ENCODE measurements around the gene ACBD6. TPM values are rescaled to one million over a fixed set of nuclear protein-coding genes. Genes with fewer than 3 reads are reported as not detected.
A peak's percentile ranks its signal among the peaks of the same experiment; 100 is the strongest.

The ACBD6 gene
- total and polyA plus RNA-seq, 10 of the 15 experiments (the other 5 are each of a cell fraction or from before 2014, with no cell fraction given), result 15.0 to 67.3 (median 55.0) TPM

GRCh38 chr1:180310095-180310494 is 192.3 kb downstream of the ACBD6 start:
- H3K36me3 ChIP-seq (ENCODE audit: control insufficient read depth in 2 of 2, insufficient read depth in 2 of 2, low read length in 1 of 2), result no peaks in the 10 kb centered on the region; a peak in 1 of 4 replicates
- TF ChIP-seq BCL3 (IDR thresholded peaks at IDR 0.05; ENCODE audit: borderline replicate concordance, insufficient read depth, low read depth, low read length, poor library complexity, severe bottlenecking) (peak; percentile 26), YY1 (IDR thresholded peaks at IDR 0.05; ENCODE audit: low read depth, low read length) (no peak)
- H3K4me3 ChIP-seq, result no peak overlapping the region
- in situ Hi-C loops (cut with MboI) (no loop called here), intact Hi-C loops (cut with micrococcal nuclease; ENCODE audit: unreplicated experiment) (no loop called here)
- no peak overlapping the region for H3K27ac ChIP-seq (ENCODE audit: control insufficient read depth, insufficient read depth)
- H3K9me3 ChIP-seq (replicated peaks; ENCODE audit: control insufficient read depth, insufficient read depth, low read length), result no peaks in the 10 kb centered on the region; the same call in 2 of the 3 replicates
- H3K4me2 ChIP-seq (ENCODE audit: control insufficient read depth, insufficient read depth), result no peak overlapping the region
- no peak for FAIRE-seq
- H4K20me1 ChIP-seq (ENCODE audit: control insufficient read depth, insufficient read depth), result no peaks in the 10 kb centered on the region
- 90% methylated on average over 3 of the region's 3 CpGs for WGBS (ENCODE audit: insufficient coverage, insufficient replicate concordance, low lambda C conversion rate, missing lambda C conversion rate)
- H2AFZ ChIP-seq (ENCODE audit: control insufficient read depth, low read depth, low read length), result no peak overlapping the region
- ATAC-seq, result no peak
- DNase-seq (ENCODE audit: low read depth, low spot score), result no peak
- H3K27me3 ChIP-seq (replicated peaks in 1 of 2; ENCODE audit: control insufficient read depth in 2 of 2, insufficient read depth in 2 of 2, low read length in 1 of 2), result no peaks in the 10 kb centered on the region
- RAD21 ChIA-PET (ENCODE audit: unreplicated experiment), result no interaction called here
- H3K9ac ChIP-seq (ENCODE audit: control insufficient read depth, insufficient read depth, low read length), result no peak overlapping the region
- H3K79me2 ChIP-seq (ENCODE audit: control insufficient read depth, insufficient read depth, low read length), result no peaks in the 10 kb centered on the region
- CTCF ChIA-PET, result interaction anchor here (2.1 kb wide), 1 partner anchor 57 kb away, joined by 6 read pairs; no protein-coding TSS in a partner anchor
- no TSS peak for BruUV-seq (replicated peaks)
- SMC1A ChIA-PET (ENCODE audit: uncharacterized antibody, unreplicated experiment), result interaction anchor here (0.6 to 1.7 kb wide), 2 partner anchors 17 to 151 kb away, joined by 3 read pairs; no protein-coding TSS in a partner anchor
- H3K4me1 ChIP-seq (ENCODE audit: control insufficient read depth, insufficient read depth, low read length), result no peaks in the 10 kb centered on the region
- POLR2A ChIA-PET, result interaction anchor here (0.6 kb wide), 1 partner anchor 815 kb away, joined by 3 read pairs; no protein-coding TSS in a partner anchor

- RAD21 ChIA-PET (ENCODE audit: unreplicated experiment), result no interaction called here
- Histone ChIP-seq H3K4me3 (no peak overlapping the region), H2AFZ (ENCODE audit: control insufficient read depth, low read depth, low read length) (no peak overlapping the region), H3K4me2 (ENCODE audit: control insufficient read depth, insufficient read depth) (no peak overlapping the region), H3K27ac (ENCODE audit: control insufficient read depth, insufficient read depth) (no peak overlapping the region), H3K9ac (ENCODE audit: control insufficient read depth, insufficient read depth, low read length) (no peak overlapping the region), H3K36me3 (ENCODE audit: control insufficient read depth in 2 of 2, insufficient read depth in 2 of 2, low read length in 1 of 2) (no peaks in the 10 kb centered on the region; a peak in 1 of 4 replicates), H3K27me3 (replicated peaks in 1 of 2; ENCODE audit: control insufficient read depth in 2 of 2, insufficient read depth in 2 of 2, low read length in 1 of 2) (no peaks in the 10 kb centered on the region), H3K9me3 (replicated peaks; ENCODE audit: control insufficient read depth, insufficient read depth, low read length) (no peaks in the 10 kb centered on the region; the same call in 2 of the 3 replicates), H3K79me2 (ENCODE audit: control insufficient read depth, insufficient read depth, low read length) (no peaks in the 10 kb centered on the region), H3K4me1 (ENCODE audit: control insufficient read depth, insufficient read depth, low read length) (no peaks in the 10 kb centered on the region), H4K20me1 (ENCODE audit: control insufficient read depth, insufficient read depth) (no peaks in the 10 kb centered on the region)
- in situ Hi-C loops (cut with MboI), result no loop called here
- POLR2A ChIA-PET, result interaction anchor here (0.6 kb wide), 1 partner anchor 814 kb away, joined by 3 read pairs; no protein-coding TSS in a partner anchor
- DNase-seq (ENCODE audit: low read depth, low spot score) (no peak), FAIRE-seq (no peak), ATAC-seq (no peak)
- no TSS peak for BruUV-seq (replicated peaks)
- SMC1A ChIA-PET (ENCODE audit: uncharacterized antibody, unreplicated experiment), result interaction anchor here (0.6 to 1.7 kb wide), 2 partner anchors 16 to 152 kb away, joined by 3 read pairs; no protein-coding TSS in a partner anchor
- intact Hi-C loops (cut with micrococcal nuclease; ENCODE audit: unreplicated experiment), result no loop called here
- WGBS (ENCODE audit: insufficient coverage, insufficient replicate concordance, low lambda C conversion rate, missing lambda C conversion rate), result 60% methylated on average over 1 of the region's 1 CpG
- CTCF ChIA-PET, result interaction anchor here (1.1 to 2.1 kb wide), 2 partner anchors 56 to 130 kb away, joined by 3 to 6 read pairs; no protein-coding TSS in a partner anchor
- TF ChIP-seq STAT1 (conservative IDR thresholded peaks at IDR 0.05) (no peak), E2F4 (IDR thresholded peaks at IDR 0.05; ENCODE audit: low read depth, low read length) (no peak), RUNX3 (IDR thresholded peaks at IDR 0.05; ENCODE audit: low read length) (no peak), ZBED1 (IDR thresholded peaks at IDR 0.05; ENCODE audit: borderline replicate concordance) (no peak), ZZZ3 (IDR thresholded peaks at IDR 0.05; ENCODE audit: control insufficient read depth, insufficient read length, low read depth) (no peak), FOS (IDR thresholded peaks at IDR 0.05; ENCODE audit: borderline replicate concordance, extremely low read depth, insufficient read length) (no peak), SIX5 (IDR thresholded peaks at IDR 0.05; ENCODE audit: low read depth, low read length, severe bottlenecking) (no peak), CBX3 (IDR thresholded peaks at IDR 0.05; ENCODE audit: borderline replicate concordance, low read depth) (no peak), MYC (IDR thresholded peaks at IDR 0.05; ENCODE audit: insufficient read depth, insufficient read length, insufficient replicate concordance, low read length, severe bottlenecking) (no peak), JUND (IDR thresholded peaks at IDR 0.05; ENCODE audit: low read depth, low read length) (no peak), CHD4 (IDR thresholded peaks at IDR 0.05) (no peak), ASH2L (IDR thresholded peaks at IDR 0.05; ENCODE audit: borderline replicate concordance, low read depth) (no peak), ZNF622 (IDR thresholded peaks at IDR 0.05) (no peak)
Observed at GRCh38 chr1:180309338-180309737, 193.0 kb downstream of the ACBD6 start.

Data from GM12878 (cell line).